Neutrophil (primary cell): ENCODE results near the gene SMARCB1.

Experiments used
- H3K27ac ChIP-seq: fragments of 200-600 bp; sonication (generic); 2 replicates; pipeline ENCODE4 v1.5.1; 2016; ENCODE audit warnings: mild to moderate bottlenecking, moderate library complexity
- H3K27me3 ChIP-seq: fragments of 200-600 bp; sonication (generic); 2 replicates; pipeline ENCODE4 v1.6.0; 2016; ENCODE audit warnings: mild to moderate bottlenecking
- H3K36me3 ChIP-seq: fragments of 200-600 bp; sonication (generic); 2 replicates; pipeline ENCODE4 v1.5.1; 2017
- H3K4me1 ChIP-seq, 2 experiments: fragments of 200-600 bp in 1 of 2; sonication (generic) in 1 of 2; 1 replicate in 1 of 2; 2 replicates in 1 of 2; pipeline versions ENCODE4 v1.5.1 to v1.6.1; 2013 to 2016; ENCODE audit warnings: low read depth in 1 of 2, low read length in 1 of 2, mild to moderate bottlenecking in 1 of 2, moderate library complexity in 1 of 2; ENCODE audit not compliant: control insufficient read depth in 1 of 2, insufficient read depth in 1 of 2
- H3K4me3 ChIP-seq, 2 experiments: fragments of 200-600 bp in 1 of 2; sonication (generic) in 1 of 2; 1 replicate in 1 of 2; 2 replicates in 1 of 2; pipeline ENCODE4 v1.5.1; 2013 to 2016; ENCODE audit warnings: low read depth in 1 of 2, low read length in 1 of 2, mild to moderate bottlenecking in 1 of 2, moderate library complexity in 1 of 2
- H3K9me3 ChIP-seq: fragments of 200-600 bp; sonication (generic); 2 replicates; pipeline ENCODE4 v1.5.1; 2016
- TF ChIP-seq, protein P1 (sequence below): fragments of 200-600 bp; sonication (generic); IDR thresholded peaks from 2 replicates; pipeline ENCODE4 v1.5.1; 2016; ENCODE audit warnings: antibody characterized with exemption

SMARCB1 gene

DNA sequence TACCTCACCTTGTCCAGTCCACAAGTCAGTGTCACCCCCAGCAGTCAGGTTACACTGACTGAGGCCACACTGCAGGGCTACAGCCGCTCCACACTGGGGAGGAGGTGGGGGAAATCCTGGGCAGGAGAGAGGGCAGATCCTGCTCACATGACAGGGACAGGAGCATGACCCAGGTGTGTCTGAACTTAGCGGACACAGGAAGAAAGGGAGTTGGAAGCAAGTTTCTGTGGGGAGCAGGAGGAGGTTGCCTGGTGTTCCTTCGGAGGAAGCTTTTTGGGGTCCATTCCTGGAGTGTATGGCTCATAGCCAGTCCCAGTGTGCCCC, 8.2 kb upstream of the SMARCB1 start:
- no peaks in the 10 kb centered on the region for H3K9me3 ChIP-seq
- TF ChIP-seq, protein P1, sequence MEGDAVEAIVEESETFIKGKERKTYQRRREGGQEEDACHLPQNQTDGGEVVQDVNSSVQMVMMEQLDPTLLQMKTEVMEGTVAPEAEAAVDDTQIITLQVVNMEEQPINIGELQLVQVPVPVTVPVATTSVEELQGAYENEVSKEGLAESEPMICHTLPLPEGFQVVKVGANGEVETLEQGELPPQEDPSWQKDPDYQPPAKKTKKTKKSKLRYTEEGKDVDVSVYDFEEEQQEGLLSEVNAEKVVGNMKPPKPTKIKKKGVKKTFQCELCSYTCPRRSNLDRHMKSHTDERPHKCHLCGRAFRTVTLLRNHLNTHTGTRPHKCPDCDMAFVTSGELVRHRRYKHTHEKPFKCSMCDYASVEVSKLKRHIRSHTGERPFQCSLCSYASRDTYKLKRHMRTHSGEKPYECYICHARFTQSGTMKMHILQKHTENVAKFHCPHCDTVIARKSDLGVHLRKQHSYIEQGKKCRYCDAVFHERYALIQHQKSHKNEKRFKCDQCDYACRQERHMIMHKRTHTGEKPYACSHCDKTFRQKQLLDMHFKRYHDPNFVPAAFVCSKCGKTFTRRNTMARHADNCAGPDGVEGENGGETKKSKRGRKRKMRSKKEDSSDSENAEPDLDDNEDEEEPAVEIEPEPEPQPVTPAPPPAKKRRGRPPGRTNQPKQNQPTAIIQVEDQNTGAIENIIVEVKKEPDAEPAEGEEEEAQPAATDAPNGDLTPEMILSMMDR, result no peak
- H3K36me3 ChIP-seq, result no peaks in the 10 kb centered on the region
- peaks cover 26% of the 10 kb centered on the region for H3K27me3 ChIP-seq
- no peak overlapping the region for H3K4me3 ChIP-seq
- no peaks in the 10 kb centered on the region for H3K4me1 ChIP-seq
- no peak overlapping the region for H3K27ac ChIP-seq

DNA sequence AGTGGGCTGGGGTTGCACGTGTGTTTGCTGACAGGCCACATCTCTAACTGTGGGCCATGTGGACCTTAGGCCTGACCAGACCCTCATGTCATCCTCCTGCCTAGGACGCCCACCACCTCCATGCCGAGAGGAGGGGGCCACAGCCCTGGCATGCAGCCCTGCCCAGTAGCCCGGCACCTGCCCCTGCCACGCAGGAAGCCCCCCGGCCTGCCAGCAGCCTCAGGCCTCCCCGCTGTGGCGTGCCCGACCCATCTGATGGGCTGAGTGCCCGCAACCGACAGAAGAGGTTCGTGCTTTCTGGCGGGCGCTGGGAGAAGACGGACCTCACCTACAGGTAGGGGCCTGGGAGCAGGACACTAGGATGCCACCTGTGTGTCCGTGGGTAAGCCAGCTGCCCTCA, 7.7 kb upstream of the SMARCB1 start:
- Histone ChIP-seq H3K36me3 (no peaks in the 10 kb centered on the region), H3K27me3 (peaks cover 20% of the 10 kb centered on the region), H3K4me3 (no peak overlapping the region), H3K9me3 (no peaks in the 10 kb centered on the region), H3K4me1 (no peaks in the 10 kb centered on the region), H3K27ac (no peak overlapping the region)
- TF ChIP-seq, protein P1, result no peak

DNA sequence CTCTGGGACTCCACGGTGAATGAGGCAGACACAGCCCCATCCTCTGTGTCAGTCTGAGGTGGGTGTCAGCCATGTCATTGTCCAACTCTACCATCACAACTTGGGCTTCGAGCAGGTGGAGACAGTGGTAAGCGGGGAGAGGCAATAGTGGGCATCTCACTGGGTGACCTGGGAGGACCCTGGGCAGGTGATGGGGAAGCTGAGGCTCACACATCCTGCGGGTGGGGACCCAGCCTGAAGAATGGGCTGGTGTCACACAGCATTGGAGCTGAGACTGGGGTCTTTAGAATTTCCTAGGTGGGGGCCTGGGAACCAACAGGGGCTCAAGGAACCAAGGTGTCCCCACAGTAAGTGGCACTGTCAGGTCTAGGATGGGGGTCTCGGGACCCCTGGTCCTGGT, 7.0 kb upstream of the SMARCB1 start:
- H3K9me3 ChIP-seq, result no peaks in the 10 kb centered on the region
- H3K27me3 ChIP-seq, result peaks cover 14% of the 10 kb centered on the region
- no peaks in the 10 kb centered on the region for H3K4me1 ChIP-seq
- H3K4me3 ChIP-seq, result no peak overlapping the region
- H3K27ac ChIP-seq, result no peak overlapping the region
- no peaks in the 10 kb centered on the region for H3K36me3 ChIP-seq
- TF ChIP-seq, protein P1, result no peak

DNA sequence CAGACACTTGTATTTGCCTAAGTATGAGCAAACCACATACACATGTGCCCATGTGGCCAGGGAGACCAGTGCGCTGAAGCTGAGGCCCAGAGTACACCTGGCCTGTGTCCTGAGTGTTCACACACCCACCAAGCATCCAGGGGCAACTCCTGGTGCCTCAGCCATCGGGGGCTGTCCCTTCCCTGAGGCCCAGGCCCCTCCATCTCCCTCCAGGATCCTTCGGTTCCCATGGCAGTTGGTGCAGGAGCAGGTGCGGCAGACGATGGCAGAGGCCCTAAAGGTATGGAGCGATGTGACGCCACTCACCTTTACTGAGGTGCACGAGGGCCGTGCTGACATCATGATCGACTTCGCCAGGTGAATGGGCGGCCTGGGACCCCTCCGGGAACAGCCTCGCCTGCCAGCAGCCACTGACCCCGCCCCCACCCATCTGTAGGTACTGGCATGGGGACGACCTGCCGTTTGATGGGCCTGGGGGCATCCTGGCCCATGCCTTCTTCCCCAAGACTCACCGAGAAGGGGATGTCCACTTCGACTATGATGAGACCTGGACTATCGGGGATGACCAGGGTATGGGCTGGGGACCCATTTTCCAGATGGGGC, 6.5 kb upstream of the SMARCB1 start:
- Histone ChIP-seq H3K27ac (no peak overlapping the region), H3K36me3 (no peaks in the 10 kb centered on the region), H3K4me3 (no peak overlapping the region), H3K9me3 (no peaks in the 10 kb centered on the region), H3K4me1 (no peaks in the 10 kb centered on the region), H3K27me3 (peaks cover 9% of the 10 kb centered on the region)
- TF ChIP-seq, protein P1, result no peak

DNA sequence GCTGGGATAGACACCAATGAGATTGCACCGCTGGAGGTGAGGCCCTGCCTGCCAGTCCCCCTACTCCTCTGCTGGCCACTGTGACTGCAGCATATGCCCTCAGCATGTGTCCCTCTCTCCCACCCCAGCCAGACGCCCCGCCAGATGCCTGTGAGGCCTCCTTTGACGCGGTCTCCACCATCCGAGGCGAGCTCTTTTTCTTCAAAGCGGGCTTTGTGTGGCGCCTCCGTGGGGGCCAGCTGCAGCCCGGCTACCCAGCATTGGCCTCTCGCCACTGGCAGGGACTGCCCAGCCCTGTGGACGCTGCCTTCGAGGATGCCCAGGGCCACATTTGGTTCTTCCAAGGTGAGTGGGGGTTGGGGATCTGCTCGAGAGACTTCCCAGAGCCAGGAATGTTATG, 5.7 kb upstream of the SMARCB1 start:
- no peaks in the 10 kb centered on the region for H3K36me3 ChIP-seq
- H3K4me3 ChIP-seq, result no peak overlapping the region
- no peak overlapping the region for H3K27ac ChIP-seq
- peaks cover 0 to under 1% of the 10 kb centered on the region in 2 experiments for H3K4me1 ChIP-seq
- no peaks in the 10 kb centered on the region for H3K9me3 ChIP-seq
- TF ChIP-seq, protein P1, result no peak
- H3K27me3 ChIP-seq, result peaks cover under 1% of the 10 kb centered on the region
